ENCODE data around the gene CASP10. TPM values are rescaled to one million over a fixed set of nuclear protein-coding genes. Genes with fewer than 3 reads are reported as not detected.
A peak's percentile ranks its signal among the peaks of the same experiment; 100 is the strongest.

CASP10 gene
- total and polyA plus RNA-seq, 9 of the 15 experiments (the other 6 are each of a cell fraction or from before 2014, with no cell fraction given): 7.1 to 20.4 (median 10.8) TPM

- peaks cover 4 to 10% of the 10 kb centered on the region in 2 experiments; a peak in 3 of 5 replicates for H3K4me1 ChIP-seq (replicated peaks in 1 of 2; ENCODE audit: control insufficient read depth in 2 of 2, insufficient read depth in 2 of 2, low read length in 2 of 2)
- ChIA-PET CTCF (ENCODE audit: low intra/inter-chr PET ratio) (interaction anchor here (0.7 to 2.9 kb wide), 4 partner anchors 43 to 331 kb away, joined by 3 to 13 read pairs (median 4); partner anchors contain the start of gene CASP10), POLR2A (interaction anchor here (0.7 to 3.1 kb wide), 9 partner anchors 9 to 343 kb away, joined by 3 to 24 read pairs (median 4); partner anchors contain the start of genes CASP10, CASP8, FLACC1 and NIF3L1)
- H3K9me1 ChIP-seq (ENCODE audit: control insufficient read depth, insufficient read depth, low read length): no peaks in the 10 kb centered on the region
- peak overlapping the region; percentile 43; the same call in 2 of the 3 replicates for H3K27ac ChIP-seq (ENCODE audit: extremely low read depth, low read depth, low read length)
- H3K9me3 ChIP-seq (replicated peaks; ENCODE audit: control insufficient read depth, insufficient read depth, low read depth, low read length): no peaks in the 10 kb centered on the region
- H3K36me3 ChIP-seq (ENCODE audit: control insufficient read depth, insufficient read depth, low read length): peaks cover 5% of the 10 kb centered on the region; the same call in 2 of the 3 replicates
- peak overlapping the region; percentile 87 for H3K4me2 ChIP-seq (ENCODE audit: insufficient read depth, low read length)
- no peak for FAIRE-seq
- 22% methylated on average over 3 of the region's 3 CpGs for WGBS (ENCODE audit: insufficient coverage, low coverage, missing lambda C conversion rate)
- in situ Hi-C loops (cut with MboI) (loop anchor here (5.0 kb wide), 1 partner anchor 130 kb away; no protein-coding TSS in a partner anchor), intact Hi-C loops (cut with micrococcal nuclease) (loop anchor here (1.0 to 5.0 kb wide), 6 partner anchors 49 to 520 kb away; partner anchors contain the start of genes CASP10, HYCC2 and NDUFB3)
- no peaks in the 10 kb centered on the region for H3K27me3 ChIP-seq (ENCODE audit: control insufficient read depth in 2 of 2, insufficient read depth in 2 of 2, low read length in 2 of 2)
- no peak for DNase-seq (ENCODE audit: extremely low read depth in 1 of 4, low spot score in 3 of 4)
- 0 out of 4 replicates have a peak overlapping the region, but pooled peaks of 1 of the 2 experiments have one; percentile 76 for H3K9ac ChIP-seq (ENCODE audit: insufficient read depth in 1 of 2, low read depth in 2 of 2, low read length in 2 of 2)
- H2AFZ ChIP-seq (ENCODE audit: low read depth, low read length): peak overlapping the region; percentile 93
- TF ChIP-seq BRD9 (IDR thresholded peaks at IDR 0.05; ENCODE audit: low read depth, partially characterized antibody): peak; percentile 10
- TF ChIP-seq ZNF644 (tag; IDR thresholded peaks at IDR 0.05; ENCODE audit: low read depth): 0 out of 2 replicates have a peak, but pooled peaks have one; percentile 20
- TF ChIP-seq NR2C2 (CRISPR knock-in tag; IDR thresholded peaks at IDR 0.05): no peak
- TF ChIP-seq NR2C2 (tag; IDR thresholded peaks at IDR 0.05): peak; percentile 52
- no peak for TF ChIP-seq EGR1 (conservative IDR thresholded peaks at IDR 0.05)
- TF ChIP-seq DLX4 (CRISPR knock-in tag; IDR thresholded peaks at IDR 0.05): no peak
- TF ChIP-seq FOXK2 (conservative IDR thresholded peaks at IDR 0.05 in 1 of 2, IDR thresholded peaks at IDR 0.05 in 1 of 2; ENCODE audit: low read depth in 2 of 2): 0 out of 4 replicates have a peak, but pooled peaks of 1 of the 2 experiments have one; percentile 5
- TF ChIP-seq ZNF124 (CRISPR knock-in tag; IDR thresholded peaks at IDR 0.05): no peak
- 0 out of 2 replicates have a peak, but pooled peaks have one; percentile 5 for TF ChIP-seq ATF7 (IDR thresholded peaks at IDR 0.05)
- H3K79me2 ChIP-seq (ENCODE audit: control insufficient read depth, insufficient read depth, low read length): peaks cover 37% of the 10 kb centered on the region
- no TSS peak for BruUV-seq (replicated peaks)
- no peak overlapping the region for H3K4me3 ChIP-seq
- ATAC-seq: no peak
- no peaks in the 10 kb centered on the region for H4K20me1 ChIP-seq (replicated peaks; ENCODE audit: control insufficient read depth, insufficient read depth, low read length)
Measured at GRCh38 chr2:201232467-201232815, 49.5 kb downstream of the CASP10 start.

All from K562 (cell line).